Activated CD8-positive, alpha-beta memory T cell treated with anti-CD3 and anti-CD28 coated beads, Interleukin-2, amount 50 U/mL, for 1 hour (primary cell): ENCODE data around the gene ZFAND2A.
"Not testable (repeated sequence)": the region's sequence is repeated elsewhere in the genome, so short reads cannot be mapped to it uniquely, and the experiment has no call there.

Source experiments
- DNase-seq: peaks from one replicate; pipeline ENCODE4 v3.0.0-alpha.2; 2020; ENCODE audit errors: extremely low read depth

Gene ZFAND2A

DNA sequence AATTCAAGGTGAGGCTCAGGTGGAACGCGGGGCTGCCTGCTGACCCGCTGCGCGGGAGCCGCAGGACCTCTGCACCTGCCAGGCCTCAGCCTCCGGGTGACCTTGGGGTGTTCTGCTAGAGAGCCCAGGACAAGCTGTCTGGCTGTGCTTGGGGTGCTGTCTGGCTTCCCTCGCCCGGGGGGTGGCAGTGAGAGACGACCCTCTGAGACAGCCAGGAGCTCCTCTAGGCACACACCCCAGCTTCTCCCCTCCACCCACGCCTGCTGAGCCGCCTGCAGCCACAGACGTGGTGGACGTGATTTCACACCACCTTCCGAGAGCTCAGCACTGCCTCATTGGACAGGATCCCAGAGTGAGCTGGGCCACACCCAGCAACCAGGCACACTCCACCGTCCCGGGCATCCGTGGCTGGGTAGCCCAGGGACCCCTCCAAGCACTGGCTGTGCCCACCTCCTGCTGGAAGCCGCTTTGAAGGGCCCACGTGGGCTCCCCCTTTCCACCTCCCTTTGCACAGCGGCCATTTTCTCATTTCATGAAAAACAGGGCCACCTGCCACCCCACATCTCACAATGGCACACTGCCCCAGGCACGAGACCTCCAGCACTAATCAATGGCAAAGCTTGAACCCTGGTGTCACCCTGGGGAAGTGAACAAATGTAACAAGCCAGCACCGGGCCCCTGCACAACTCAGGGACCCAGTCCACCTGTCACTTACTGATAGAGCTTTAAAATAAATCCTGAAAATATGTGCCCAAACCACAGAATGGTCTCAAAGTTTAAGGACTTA, 35.0 kb downstream of the ZFAND2A start:
- DNase-seq = no peak

DNA sequence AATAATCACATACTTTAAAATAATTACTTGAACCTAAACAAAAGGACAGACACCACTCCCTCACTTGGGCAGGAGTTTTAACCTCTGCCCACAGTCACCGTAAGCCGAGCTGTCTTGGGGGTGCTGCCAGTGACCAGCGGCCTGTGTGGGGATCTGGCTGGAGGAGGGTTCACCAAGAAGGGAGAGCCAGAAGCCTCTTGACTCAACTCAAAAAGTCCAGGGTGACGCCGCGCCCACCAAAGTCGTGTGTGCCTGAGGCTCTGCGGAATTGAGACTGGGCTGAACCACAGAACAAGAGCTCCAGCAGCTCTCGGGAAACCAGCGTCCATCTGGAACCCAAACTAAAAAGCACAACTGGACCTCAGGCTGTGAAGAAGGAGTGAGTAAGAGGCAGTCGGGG, 35.8 kb downstream of the ZFAND2A start:
- DNase-seq = no peak

DNA sequence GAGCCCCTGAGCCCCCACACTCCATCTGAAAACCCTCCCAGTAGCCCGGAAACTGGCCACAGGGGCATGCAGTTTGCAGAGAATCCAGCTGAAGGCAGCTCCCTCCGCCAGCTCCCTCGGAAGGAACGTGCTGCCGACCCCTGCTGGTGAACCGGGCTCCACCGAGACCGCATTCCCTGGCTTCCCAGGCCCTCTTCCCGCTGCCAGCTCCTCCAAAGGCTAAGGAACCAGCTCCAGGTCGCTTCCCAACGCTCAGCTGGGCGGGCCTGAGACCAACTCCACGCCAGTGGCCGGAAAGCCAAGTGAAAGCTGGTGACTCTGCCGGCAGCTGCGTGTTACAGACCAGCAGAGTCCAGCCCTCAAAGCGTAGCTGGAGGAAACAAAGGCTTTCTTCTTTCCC, 36.3 kb downstream of the ZFAND2A start:
- DNase-seq = no peak

DNA sequence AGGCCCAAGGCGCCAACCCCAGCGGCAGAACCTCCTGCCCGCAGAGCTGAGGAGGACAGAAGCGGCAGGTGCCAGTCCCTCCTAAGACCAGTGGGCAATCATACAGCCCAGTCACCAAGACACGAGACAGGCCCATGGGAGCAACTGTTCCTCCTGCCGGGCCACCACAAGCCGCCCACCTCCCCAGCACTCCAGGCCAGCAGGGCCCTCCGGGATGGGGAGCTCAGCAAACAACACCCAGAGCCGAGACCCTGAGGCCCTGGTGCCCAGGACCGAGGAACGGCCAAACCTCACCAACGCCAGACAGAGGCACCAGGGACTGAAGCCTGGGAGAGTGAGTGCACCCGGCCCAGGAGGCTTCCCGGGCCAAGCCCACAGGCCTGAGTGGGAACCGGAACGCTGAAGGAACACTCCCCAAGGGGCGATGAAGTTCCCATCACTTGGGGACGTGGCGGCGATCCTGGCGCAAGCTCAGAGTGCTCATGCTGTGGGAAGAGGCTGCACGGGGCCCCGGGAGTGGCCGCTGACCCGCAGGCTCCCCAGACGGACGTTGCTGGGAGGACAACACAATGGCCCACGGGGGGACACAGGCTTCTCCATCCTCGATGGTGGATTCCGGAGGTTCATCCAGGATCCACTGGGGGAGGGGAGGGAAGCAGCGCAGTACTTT, 37.0 kb downstream of the ZFAND2A start:
- no peak for DNase-seq

DNA sequence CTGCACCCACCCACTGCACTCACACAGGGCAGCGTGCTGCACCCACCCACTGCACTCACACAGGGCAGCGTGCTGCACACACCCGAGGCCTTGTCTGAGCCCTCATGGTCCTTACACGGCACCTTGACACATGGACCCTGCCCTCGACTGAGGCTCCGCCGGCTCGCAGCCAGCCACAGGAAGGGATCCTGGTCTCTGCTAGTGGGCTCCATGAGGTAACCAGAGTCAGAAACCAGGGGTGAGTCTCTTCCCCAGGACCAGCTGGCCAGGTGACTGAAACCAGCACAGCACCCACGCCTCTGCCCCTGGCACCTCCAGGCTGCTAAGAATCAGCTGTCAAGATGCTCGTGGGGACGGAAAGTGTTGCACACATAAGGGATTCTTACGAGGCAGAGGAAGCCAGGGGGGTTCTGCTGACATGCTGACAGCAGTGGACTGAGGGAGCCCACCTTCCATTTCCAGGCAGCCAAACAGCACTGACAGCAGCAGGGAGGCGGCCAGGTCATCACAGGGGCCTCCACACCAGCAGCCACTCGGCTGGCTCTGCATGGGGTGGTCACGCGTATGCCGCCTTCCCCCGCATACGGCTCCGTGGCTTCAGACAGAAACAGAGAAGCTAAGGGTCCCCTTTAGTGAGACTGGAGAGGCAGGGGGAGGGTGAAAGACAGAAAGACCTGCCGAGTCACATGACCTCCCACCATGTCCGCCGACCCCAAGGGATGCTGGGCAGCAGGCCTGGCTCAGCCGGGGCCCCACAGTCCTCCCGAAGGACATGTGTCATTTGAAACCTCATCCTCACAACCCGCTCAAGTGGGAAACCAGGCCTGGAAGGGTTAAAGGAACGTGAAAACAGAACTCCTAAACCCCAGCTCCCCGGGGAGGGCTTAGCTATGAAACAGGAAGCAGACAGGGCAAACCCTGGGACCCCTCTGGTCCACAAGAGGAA, 37.8 kb downstream of the ZFAND2A start:
- no peak for DNase-seq

DNA sequence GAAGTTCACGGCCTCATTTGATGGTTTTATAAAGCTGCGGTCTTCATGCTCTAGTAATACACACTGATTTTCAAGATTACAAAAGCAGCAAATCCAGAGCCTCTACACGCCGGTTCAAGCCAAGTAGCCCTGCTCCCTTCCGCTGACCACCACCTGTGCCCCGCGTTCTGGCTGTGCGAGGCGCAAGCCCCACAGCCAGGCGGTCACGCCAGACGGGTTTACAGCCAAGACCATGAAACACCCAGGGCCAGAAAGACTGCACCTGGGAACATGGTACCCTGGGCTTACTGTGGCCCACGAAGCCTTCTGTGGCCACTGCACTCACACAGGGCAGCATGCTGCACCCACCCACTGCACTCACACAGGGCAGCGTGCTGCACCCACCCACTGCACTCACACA, 38.5 kb downstream of the ZFAND2A start:
- DNase-seq = no peak

DNA sequence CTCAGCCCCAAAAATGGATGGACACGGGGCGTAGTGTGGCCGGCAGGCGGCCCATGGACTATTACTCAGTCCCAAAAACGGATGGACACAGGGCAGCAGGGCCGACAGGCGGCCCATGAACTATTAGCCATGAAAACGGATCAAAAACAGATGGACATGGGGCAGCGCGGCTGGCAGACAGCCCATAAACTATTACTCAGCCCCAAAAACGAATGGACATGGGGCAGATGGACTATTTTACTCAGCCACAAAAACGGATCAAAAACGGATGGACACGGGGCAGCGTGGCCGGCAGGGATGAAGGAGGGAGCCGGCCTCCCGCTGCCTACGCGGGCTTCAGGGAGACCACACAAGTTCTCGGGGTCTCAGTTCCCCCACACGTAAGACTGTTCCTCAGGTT, 39.2 kb downstream of the ZFAND2A start:
- no peak for DNase-seq

DNA sequence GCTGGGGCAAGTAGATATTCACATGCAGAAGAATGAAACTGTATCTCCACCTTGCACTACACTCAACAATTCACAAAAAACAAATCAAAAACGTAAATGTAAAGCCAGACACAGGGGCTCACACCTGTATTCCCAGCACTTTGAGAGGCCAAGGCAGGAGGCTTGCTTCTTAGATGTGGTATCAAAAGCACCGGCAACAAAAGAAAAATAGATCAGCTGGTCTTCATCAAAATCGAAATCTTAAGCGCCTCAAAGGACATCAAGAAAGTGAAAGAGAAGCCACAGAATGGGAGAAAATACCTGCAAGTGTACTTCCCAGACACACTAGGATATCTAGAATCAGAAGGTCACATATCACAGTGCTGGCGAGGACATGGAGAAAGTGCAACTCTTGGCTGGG, 40.8 kb downstream of the ZFAND2A start:
- DNase-seq = no peak

DNA sequence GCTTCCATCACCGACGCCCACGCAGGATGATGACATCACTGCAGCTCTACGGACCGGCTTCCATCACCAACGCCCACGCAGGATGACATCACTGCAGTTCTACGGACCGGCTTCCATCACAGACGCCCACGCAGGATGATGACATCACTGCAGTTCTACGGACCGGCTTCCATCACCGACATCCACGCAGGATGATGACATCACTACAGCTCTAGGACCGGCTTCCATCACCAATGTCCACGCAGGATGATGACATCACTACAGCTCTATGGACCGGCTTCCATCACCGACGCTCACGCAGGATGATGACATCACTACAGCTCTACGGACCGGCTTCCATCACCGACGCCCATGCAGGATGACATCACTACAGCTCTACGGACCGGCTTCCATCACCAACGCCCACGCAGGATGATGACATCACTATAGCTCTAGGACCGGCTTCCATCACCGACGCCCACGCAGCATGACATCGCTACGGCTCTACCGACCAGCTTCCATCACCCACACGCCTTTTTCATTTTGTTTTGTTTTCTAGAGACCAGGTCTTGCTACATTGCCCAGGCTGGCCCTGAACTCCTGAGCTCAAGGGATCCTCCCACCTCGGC, 42.6 kb downstream of the ZFAND2A start:
- no peak for DNase-seq

DNA sequence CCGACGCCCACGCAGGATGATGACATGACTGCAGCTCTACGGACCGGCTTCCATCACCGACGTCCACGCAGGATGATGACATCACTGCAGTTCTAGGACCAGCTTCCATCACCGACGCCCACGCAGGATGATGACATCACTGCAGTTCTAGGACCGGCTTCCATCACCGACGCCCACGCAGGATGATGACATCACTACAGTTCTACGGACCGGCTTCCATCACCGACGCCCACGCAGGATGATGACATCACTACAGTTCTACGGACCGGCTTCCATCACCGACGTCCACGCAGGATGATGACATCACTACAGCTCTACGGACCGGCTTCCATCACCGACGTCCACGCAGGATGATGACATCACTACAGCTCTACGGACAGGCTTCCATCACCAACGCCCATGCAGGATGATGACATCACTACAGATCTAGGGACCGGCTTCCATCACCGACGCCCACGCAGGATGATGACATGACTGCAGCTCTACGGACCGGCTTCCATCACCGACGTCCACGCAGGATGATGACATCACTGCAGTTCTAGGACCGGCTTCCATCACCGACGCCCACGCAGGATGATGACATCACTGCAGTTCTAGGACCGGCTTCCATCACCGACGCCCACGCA, 43.5 kb downstream of the ZFAND2A start:
- not testable (repeated sequence) for DNase-seq

DNA sequence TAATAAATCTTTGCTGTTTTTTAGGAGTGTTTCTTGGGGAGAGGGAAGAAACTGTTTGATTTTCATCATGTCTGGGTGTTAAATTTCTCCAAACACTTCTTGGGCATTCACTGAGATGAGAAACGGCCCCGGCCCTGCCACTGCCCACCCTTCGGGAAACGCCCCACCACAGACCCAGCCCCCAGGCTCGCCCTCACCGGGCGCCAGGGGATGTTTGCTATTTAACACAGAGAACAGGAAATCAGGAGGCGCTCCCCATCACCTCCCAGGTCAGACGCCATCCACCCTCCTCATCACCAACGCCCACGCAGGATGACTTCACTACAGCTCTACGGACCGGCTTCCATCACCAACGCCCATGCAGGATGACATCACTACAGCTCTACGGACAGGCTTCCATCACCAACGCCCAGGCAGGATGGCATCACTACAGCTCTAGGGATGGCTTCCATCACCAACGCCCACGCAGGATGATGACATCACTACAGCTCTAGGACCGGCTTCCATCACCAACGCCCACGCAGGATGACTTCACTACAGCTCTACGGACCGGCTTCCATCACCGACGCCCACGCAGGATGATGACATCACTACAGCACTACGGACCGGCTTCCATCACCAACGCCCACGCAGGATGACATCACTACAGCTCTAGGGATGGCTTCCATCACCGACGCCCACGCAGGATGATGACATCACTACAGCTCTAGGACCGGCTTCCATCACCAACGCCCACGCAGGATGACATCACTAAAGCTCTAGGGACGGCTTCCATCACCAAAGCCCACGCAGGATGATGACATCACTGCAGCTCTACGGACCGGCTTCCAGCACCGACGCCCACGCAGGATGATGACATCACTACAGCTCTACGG, 44.6 kb downstream of the ZFAND2A start:
- DNase-seq = not testable (repeated sequence)

DNA sequence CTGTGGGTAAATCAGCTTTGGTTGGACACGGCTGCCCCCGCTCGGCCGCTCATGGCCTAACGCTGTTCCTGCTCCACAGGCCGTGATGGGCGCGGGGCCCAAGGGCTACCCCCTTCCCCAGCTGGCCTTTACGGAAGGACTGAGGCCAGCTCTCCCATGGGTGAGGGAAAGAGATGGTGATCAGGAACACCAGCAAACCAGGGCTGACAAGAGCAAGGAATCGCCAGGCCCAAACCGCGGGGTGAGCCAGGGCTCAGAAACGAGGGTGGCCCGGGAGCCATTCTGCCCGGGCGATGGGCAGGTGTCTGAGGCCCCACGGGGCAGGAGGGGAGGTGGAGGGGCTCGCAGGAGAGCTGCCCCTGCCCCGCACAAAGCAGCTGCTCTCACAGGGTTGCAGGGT, 45.5 kb downstream of the ZFAND2A start:
- DNase-seq = no peak

DNA sequence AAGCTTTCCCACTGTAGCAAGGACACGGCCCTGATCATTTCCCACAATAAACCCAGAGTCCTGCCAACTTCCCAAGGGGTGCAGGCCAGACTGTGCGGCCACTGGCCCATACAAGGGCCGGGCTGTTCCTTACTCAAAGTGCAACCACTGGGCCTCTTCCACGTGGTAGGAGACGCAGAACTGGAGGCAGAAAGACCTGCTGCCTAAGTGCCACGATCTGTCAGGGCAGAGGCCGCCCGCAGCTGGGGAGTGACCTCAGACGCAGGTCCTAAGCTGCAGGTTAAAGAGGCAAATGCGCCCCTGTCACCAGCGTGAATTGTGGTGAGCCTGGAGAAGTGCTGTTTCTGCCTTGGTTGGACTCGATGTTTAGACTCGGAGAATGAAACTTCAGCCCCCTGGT, 45.9 kb downstream of the ZFAND2A start:
- no peak for DNase-seq

DNA sequence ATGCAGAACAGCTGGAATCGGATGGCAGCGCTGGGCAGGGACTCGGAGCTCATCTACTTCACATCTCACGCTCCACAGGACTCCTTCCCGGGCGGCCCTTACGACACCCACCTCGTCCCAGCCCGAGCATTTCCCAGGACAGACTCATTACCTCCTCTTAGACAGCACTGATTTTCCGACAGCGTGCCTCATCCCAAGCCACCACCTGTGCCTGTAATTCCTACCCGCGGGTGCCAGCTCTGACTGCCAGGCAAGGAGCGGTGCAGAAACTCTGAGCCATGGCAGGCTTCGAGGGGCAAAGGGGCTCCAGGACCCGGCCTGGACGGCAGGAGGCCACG, 46.5 kb downstream of the ZFAND2A start:
- DNase-seq = no peak

DNA sequence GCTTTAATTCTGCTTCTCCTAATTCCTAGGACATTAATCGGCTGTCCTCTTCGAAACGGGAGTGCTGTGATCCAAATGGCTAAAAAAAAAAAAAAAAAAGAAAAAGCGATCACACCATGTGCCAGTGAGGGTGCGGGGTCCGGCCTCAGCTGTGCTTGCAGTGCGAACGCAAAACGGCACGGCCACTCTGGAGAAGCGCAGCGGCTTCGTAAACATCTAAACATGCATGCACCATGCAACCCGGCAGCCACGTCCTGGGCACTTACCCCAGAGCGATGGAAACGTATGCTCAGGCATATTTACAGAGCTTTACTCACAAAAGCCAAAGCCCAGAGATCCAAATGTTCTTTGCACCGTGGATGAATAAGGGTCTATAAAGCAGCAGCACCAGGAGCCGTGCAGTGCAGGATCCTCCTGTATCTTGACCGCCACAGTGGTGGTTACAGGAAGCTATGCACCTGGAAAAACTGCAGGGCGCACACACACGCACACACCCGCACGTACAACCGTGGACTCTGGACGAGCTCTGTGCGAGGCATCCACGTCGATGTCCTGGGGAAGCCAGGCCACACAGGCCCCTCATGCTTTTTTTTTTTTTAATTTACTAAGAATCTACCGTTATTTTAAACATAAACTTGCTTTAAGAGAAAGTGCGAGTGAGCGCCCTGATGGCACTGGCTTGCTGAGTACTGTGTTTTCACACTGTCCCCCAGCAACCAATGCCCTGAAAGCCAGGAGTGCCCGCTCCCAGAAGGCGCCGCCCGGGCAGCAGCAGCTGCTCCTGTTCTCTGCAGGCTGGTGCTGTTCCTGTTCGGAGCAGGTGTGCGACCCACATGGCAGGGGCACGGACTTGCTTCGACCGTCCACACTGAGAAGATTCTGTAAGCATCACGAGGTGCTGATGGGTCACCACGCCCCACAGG, 47.1 kb downstream of the ZFAND2A start:
- no peak for DNase-seq

DNA sequence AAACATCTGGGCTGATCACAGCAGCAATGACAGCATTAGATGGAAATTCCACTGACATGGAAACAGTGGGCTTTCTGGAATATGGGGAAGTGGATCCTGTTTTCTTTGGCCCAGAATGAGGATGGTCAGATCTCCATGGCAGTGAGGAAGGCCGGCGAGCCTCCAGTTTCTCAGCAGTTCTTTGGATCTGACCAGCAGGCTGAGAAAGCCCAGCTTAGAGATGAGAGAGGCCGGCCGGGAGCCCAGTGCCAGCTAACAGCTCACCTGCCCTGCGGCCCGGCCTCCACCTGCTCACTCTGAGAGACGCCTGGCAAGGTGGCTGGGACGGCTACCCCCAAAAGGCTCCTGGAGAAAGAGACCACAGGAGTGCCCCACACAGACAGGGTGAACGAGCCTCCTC, 47.9 kb downstream of the ZFAND2A start:
- DNase-seq = no peak

DNA sequence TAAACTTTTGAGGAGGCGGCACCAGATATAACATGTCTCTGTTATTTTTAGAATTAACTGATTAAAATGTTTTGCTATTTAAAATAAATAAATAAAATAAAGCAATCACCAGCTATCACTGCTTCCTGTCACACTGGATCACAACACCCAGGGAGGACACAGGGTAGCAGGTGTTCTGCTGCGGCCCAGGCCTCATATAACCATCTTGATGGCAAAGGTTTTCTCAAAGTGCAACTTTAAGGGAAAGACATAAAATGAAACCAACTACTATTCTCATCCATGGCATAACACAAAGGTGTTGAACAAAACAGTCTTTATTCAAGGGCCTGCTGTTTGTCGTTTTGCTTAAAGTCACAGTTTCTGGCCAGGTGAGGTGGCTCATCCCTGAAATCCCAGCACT, 48.8 kb downstream of the ZFAND2A start:
- DNase-seq = no peak

DNA sequence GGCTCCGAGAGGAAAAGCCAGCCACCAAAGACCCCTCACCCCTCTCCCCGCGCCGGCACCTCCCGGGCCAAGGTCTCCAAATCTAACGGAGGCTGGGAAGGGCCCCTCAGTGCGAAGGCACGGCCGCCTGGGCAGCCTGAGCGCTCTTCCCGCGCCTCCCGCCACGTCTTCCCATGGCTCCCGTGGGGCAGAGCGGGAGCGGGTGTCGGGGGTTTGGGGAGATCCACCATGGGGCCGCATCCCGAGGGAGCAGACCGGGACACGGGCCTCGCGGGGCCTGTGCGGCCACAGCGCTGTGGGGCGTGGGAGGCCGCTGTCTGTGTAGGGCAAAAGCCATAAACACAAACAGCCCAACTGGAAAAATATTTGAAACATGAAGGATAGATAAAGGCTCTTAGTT, 49.6 kb downstream of the ZFAND2A start:
- DNase-seq = no peak

DNA sequence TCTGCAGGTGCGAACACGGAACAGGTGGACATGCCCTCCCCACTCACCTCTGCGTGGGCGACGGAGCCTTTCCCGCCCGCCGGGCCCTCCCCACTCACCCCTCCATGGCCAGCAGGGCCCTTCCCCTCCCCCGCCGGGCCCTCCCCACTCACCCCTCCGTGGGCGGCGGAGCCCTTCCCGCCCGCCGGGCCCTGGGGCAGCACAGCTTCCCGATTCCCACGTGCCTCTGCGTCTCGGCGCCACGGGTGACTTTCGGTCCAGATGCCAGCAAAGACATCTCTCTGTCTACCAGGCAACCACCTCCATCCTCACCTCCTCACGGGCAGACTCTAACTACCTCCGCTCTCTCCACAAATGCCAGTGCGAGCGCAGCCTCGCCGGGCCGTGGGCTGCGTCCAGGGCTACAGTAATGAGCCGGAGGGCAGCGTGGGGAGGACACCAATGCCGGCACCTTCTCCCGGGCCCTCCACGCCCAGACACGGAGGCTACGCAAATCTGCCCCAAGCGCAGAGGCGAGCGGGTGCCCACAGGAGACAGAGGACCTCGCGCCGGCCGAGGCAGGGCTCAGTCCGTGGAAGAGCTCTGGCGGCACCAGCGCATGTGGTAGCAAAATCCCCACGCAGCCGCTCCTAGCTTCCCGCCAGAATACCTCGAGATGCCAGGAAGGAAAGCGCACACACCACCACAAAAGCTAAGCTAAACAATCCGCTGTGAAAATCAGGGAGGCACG, 50.2 kb downstream of the ZFAND2A start:
- no peak for DNase-seq
